H1 (cell line): ENCODE results near the gene ZNF592.

Experiments used
- CBX5 ChIP-seq: fragments of 300-800, 300-1000 bp; sonication (generic); IDR thresholded peaks from 2 replicates; pipeline ENCODE4 v1.7.1; 2016; ENCODE audit warnings: antibody characterized with exemption, low read length, low read depth
- CTCF ChIP-seq, 3 experiments: IDR thresholded peaks; 1 replicate in 2 of 3; 2 replicates in 1 of 3; pipeline versions ENCODE4 v1.5.1 to v1.6.1; 2011; ENCODE audit warnings: low read length in 3 of 3, mild to moderate bottlenecking in 3 of 3, inconsistent platforms in 2 of 3, low read depth in 1 of 3, moderate library complexity in 1 of 3; ENCODE audit not compliant: insufficient read depth in 1 of 3; ENCODE audit errors: control extremely low read depth in 1 of 3
- FOSL1 ChIP-seq: IDR thresholded peaks from 2 replicates; pipeline ENCODE4 v1.6.1; 2011; ENCODE audit warnings: mild to moderate bottlenecking, low read depth, low read length, moderate library complexity; ENCODE audit not compliant: insufficient read depth
- HDAC2 ChIP-seq, 2 experiments: fragments of 300-600 bp in 1 of 2; sonication (generic) in 1 of 2; IDR thresholded peaks; 2 replicates each; pipeline ENCODE4 v1.6.1; 2011 to 2012; ENCODE audit warnings: low read depth in 2 of 2, low read length in 2 of 2, mild to moderate bottlenecking in 2 of 2, moderate library complexity in 2 of 2, borderline replicate concordance in 1 of 2, inconsistent platforms in 1 of 2
- POLR2A ChIP-seq, 2 experiments: IDR thresholded peaks; 1 replicate in 1 of 2; 2 replicates in 1 of 2; pipeline ENCODE4 v1.6.1; 2011; ENCODE audit warnings: low read depth in 2 of 2, low read length in 2 of 2, mild to moderate bottlenecking in 2 of 2; ENCODE audit errors: control extremely low read depth in 1 of 2
- RAD21 ChIP-seq, 2 experiments: IDR thresholded peaks in 1 of 2; conservative IDR thresholded peaks in 1 of 2; 2 replicates each; pipeline ENCODE4 v1.6.1; 2011; ENCODE audit warnings: low read depth in 2 of 2, low read length in 2 of 2, improper control_type of control experiment in 1 of 2, inconsistent platforms in 1 of 2, mild to moderate bottlenecking in 1 of 2, moderate library complexity in 1 of 2
- RFX5 ChIP-seq: IDR thresholded peaks from 2 replicates; pipeline ENCODE4 v1.6.1; 2011; ENCODE audit warnings: low read depth, low read length, improper control_type of control experiment, borderline replicate concordance
- SIN3A ChIP-seq, 2 experiments: IDR thresholded peaks in 1 of 2; conservative IDR thresholded peaks in 1 of 2; 2 replicates each; pipeline ENCODE4 v1.6.1; 2011 to 2012; ENCODE audit warnings: low read length in 2 of 2, improper control_type of control experiment in 1 of 2, low read depth in 1 of 2, mild to moderate bottlenecking in 1 of 2
- TBP ChIP-seq: IDR thresholded peaks from 2 replicates; pipeline ENCODE4 v1.6.1; 2011; ENCODE audit warnings: low read depth, low read length, improper control_type of control experiment

- no peak for TF ChIP-seq HDAC2 (IDR thresholded peaks at IDR 0.05; ENCODE audit: borderline replicate concordance in 1 of 2, low read depth in 2 of 2, low read length in 2 of 2)
- no peak for TF ChIP-seq POLR2A (IDR thresholded peaks at IDR 0.05; ENCODE audit: control extremely low read depth in 1 of 2, low read depth in 2 of 2, low read length in 2 of 2)
- no peak for TF ChIP-seq CTCF (IDR thresholded peaks at IDR 0.05; ENCODE audit: control extremely low read depth in 1 of 3, insufficient read depth in 1 of 3, low read depth in 1 of 3, low read length in 3 of 3)
- no peak for TF ChIP-seq CBX5
- TF ChIP-seq TBP = no peak
- no peak for TF ChIP-seq FOSL1
- TF ChIP-seq RFX5 = no peak
- TF ChIP-seq RAD21 (IDR thresholded peaks at IDR 0.05 in 1 of 2, conservative IDR thresholded peaks at IDR 0.05 in 1 of 2; ENCODE audit: low read depth in 2 of 2, low read length in 2 of 2) = no peak
- TF ChIP-seq SIN3A (conservative IDR thresholded peaks at IDR 0.05 in 1 of 2, IDR thresholded peaks at IDR 0.05 in 1 of 2; ENCODE audit: low read depth in 1 of 2, low read length in 2 of 2) = no peak
Measured at GRCh38 chr15:84764989-84765388, 16.6 kb downstream of the ZNF592 start.
